Endothelial cell of umbilical vein (primary cell): ENCODE measurements around the gene FYB2. TPM values are rescaled to one million over a fixed set of nuclear protein-coding genes. Genes with fewer than 3 reads are reported as not detected.

Experiments
- BruUV-seq: library from RNA; stranded (reverse); fragments of 400-500 nt; replicated peaks from 2 replicates; lab custom pipeline; 2021; lab: Mats Ljungman, UMichigan
- CTCF ChIA-PET: fragments of 300-600, 350-600 bp; sonication (Branson Sonifier 250); formaldehyde crosslinking; loops from one replicate; lab custom pipeline; 2021; ENCODE audit warnings: antibody characterized with exemption, inconsistent platforms; lab: Charles Lee
- POLR2A ChIA-PET: fragments of 300-600, 350-600 bp; sonication (Branson Sonifier 250); formaldehyde crosslinking; loops from one replicate; lab custom pipeline; 2021; ENCODE audit warnings: antibody characterized with exemption, inconsistent platforms; lab: Charles Lee
- DNase-seq: peaks from one replicate; pipeline ENCODE4 v3.0.0-alpha.2; 2011; ENCODE audit warnings: low read depth, low spot score
- FAIRE-seq: peaks from 2 replicates; lab custom pipeline; 2011; peaks lifted over from hg19 to GRCh38; lab: Jason Lieb, UNC
- H2AFZ ChIP-seq: 2 replicates; pipeline ENCODE4 v1.6.0; 2012; ENCODE audit warnings: low read depth, low read length, control low read depth, inconsistent platforms
- H3K27ac ChIP-seq: 2 replicates; pipeline ENCODE4 v1.5.1; 2011; ENCODE audit warnings: low read depth, mild to moderate bottlenecking, control low read depth, low read length, moderate library complexity; ENCODE audit not compliant: insufficient read depth
- H3K27me3 ChIP-seq, 2 experiments: 2 replicates each; pipeline versions ENCODE4 v1.6.0 to v1.6.1; 2011; ENCODE audit warnings: low read length in 2 of 2, mixed read lengths in 1 of 2; ENCODE audit not compliant: control insufficient read depth in 2 of 2, insufficient read depth in 2 of 2
- H3K36me3 ChIP-seq, 2 experiments: 2 replicates in 1 of 2; 3 replicates in 1 of 2; pipeline ENCODE4 v1.5.1; 2011; ENCODE audit warnings: low read length in 2 of 2, mild to moderate bottlenecking in 1 of 2, moderate library complexity in 1 of 2; ENCODE audit not compliant: control insufficient read depth in 2 of 2, insufficient read depth in 2 of 2; ENCODE audit errors: extremely low read depth in 1 of 2
- H3K4me1 ChIP-seq: 3 replicates; pipeline ENCODE4 v1.5.1; 2011; ENCODE audit warnings: mild to moderate bottlenecking, low read length; ENCODE audit not compliant: control insufficient read depth, insufficient read depth; ENCODE audit errors: extremely low read depth
- H3K4me2 ChIP-seq: 2 replicates; pipeline ENCODE4 v1.6.1; 2011; ENCODE audit warnings: low read length, control low read depth, mixed read lengths; ENCODE audit not compliant: insufficient read depth
- H3K4me3 ChIP-seq, 3 experiments: fragments of 200-600 bp in 1 of 3; sonication (generic), shearing (Covaris generic) in 1 of 3; replicated peaks in 1 of 3; 2 replicates each; pipeline ENCODE4 v1.5.1; 2011 to 2016; ENCODE audit warnings: control low read depth in 3 of 3, low read length in 3 of 3, mild to moderate bottlenecking in 2 of 3, inconsistent platforms in 1 of 3, low read depth in 1 of 3, moderate library complexity in 1 of 3; ENCODE audit not compliant: insufficient read depth in 1 of 3
- H3K79me2 ChIP-seq: 2 replicates; pipeline ENCODE4 v1.6.0; 2012; ENCODE audit warnings: low read length, inconsistent platforms; ENCODE audit not compliant: control insufficient read depth, insufficient read depth
- H3K9ac ChIP-seq: replicated peaks from 2 replicates; pipeline ENCODE3; 2011; ENCODE audit warnings: low read length, control low read depth; ENCODE audit not compliant: insufficient read depth; ENCODE audit errors: extremely low read depth
- H3K9me1 ChIP-seq: replicated peaks from 3 replicates; pipeline ENCODE4 v1.6.0; 2011; ENCODE audit warnings: mild to moderate bottlenecking, low read length; ENCODE audit not compliant: control insufficient read depth, insufficient read depth; ENCODE audit errors: extremely low read depth
- H3K9me3 ChIP-seq: replicated peaks from 2 replicates; pipeline ENCODE4 v1.5.1; 2012; ENCODE audit warnings: low read length, inconsistent platforms; ENCODE audit not compliant: control insufficient read depth, insufficient read depth
- H4K20me1 ChIP-seq: replicated peaks from 2 replicates; pipeline ENCODE3; 2011; ENCODE audit warnings: mild to moderate bottlenecking, low read length; ENCODE audit not compliant: control insufficient read depth, insufficient read depth; ENCODE audit errors: extremely low read depth
- CTCF ChIP-seq, 2 donors: IDR thresholded peaks; 1 replicate in 1 of 2; 2 replicates in 1 of 2; pipeline ENCODE4 v1.5.1; 2011; ENCODE audit warnings: low read length in 2 of 2, mild to moderate bottlenecking in 2 of 2, moderate library complexity in 2 of 2, control low read depth in 1 of 2, inconsistent platforms in 1 of 2, low read depth in 1 of 2; ENCODE audit not compliant: insufficient read depth in 1 of 2; ENCODE audit errors: extremely low read depth in 1 of 2
- EZH2 ChIP-seq: IDR thresholded peaks from 2 replicates; pipeline ENCODE4 v1.6.1; 2012; ENCODE audit warnings: borderline replicate concordance, low read depth, mild to moderate bottlenecking, moderate library complexity, low read length, inconsistent platforms; ENCODE audit not compliant: severe bottlenecking
- FOS ChIP-seq: IDR thresholded peaks from 2 replicates; pipeline ENCODE4 v1.6.1; 2011; ENCODE audit warnings: mild to moderate bottlenecking, low read length, moderate library complexity, borderline replicate concordance; ENCODE audit not compliant: insufficient read depth
- GATA2 ChIP-seq: IDR thresholded peaks from 2 replicates; pipeline ENCODE4 v1.7.0; 2011; ENCODE audit warnings: low read depth, mild to moderate bottlenecking, moderate library complexity, mixed read lengths, low read length; ENCODE audit not compliant: insufficient read length, insufficient read depth
- JUN ChIP-seq: IDR thresholded peaks from 2 replicates; pipeline ENCODE4 v1.6.1; 2011; ENCODE audit warnings: borderline replicate concordance, low read depth; ENCODE audit not compliant: insufficient read length, insufficient read depth
- MAX ChIP-seq: IDR thresholded peaks from 2 replicates; pipeline ENCODE4 v1.6.1; 2011; ENCODE audit not compliant: insufficient read depth, insufficient read length
- MYC ChIP-seq: IDR thresholded peaks from one replicate; pipeline ENCODE4 v1.6.1; 2011; ENCODE audit warnings: mild to moderate bottlenecking, low read depth, low read length
- POLR2A ChIP-seq: IDR thresholded peaks from 2 replicates; pipeline ENCODE4 v1.6.1; 2012; ENCODE audit warnings: low read depth, mild to moderate bottlenecking, control low read depth, low read length
- POLR2AphosphoS5 ChIP-seq: IDR thresholded peaks from 2 replicates; pipeline ENCODE4 v1.6.1; 2012; ENCODE audit warnings: low read depth, mild to moderate bottlenecking, control low read depth, low read length, moderate library complexity; ENCODE audit not compliant: insufficient read depth
- dilution Hi-C: fragments of 300-500 bp; cut with MboI; formaldehyde crosslinking; loops from one replicate; pipeline ENCODE4 v1.15.0; 2019; ENCODE audit warnings: low sequenced_read_pairs; ENCODE audit not compliant: extremely low pct_ligation_motif_present
- intact Hi-C: fragments of 100-400 bp; cut with micrococcal nuclease; formaldehyde crosslinking; loops from one replicate; pipeline ENCODE4 v1.10.0; 2022
- polyA plus RNA-seq, 4 experiments: library from polyadenylated mRNA; depleted of rRNA in 3 of 4; stranded (reverse) in 3 of 4; unstranded in 1 of 4; fragments of >200 nt; gene quantifications; 2 replicates each; pipeline versions ENCODE4 v1.2.1 to v1.2.3, GENCODE V29; 2011 to 2012; ENCODE audit warnings: missing spikeins in 1 of 4
- total RNA-seq: library from RNA; stranded (reverse); gene quantifications from 2 replicates; pipeline ENCODE4 v1.2.3, GENCODE V29; 2021

The FYB2 gene
- total and polyA plus RNA-seq, 2 donors (not counting 3 experiments of a cell fraction or from before 2014, with no cell fraction given) = not detected

GRCh38 chr1:56850922-56851321, 31.7 kb upstream of the FYB2 start:
- intact Hi-C loops = no loop called here

More at GRCh38 chr1:56850922-56851321, 31.7 kb upstream of the FYB2 start:
- Histone ChIP-seq H2AFZ (no peak overlapping the region), H3K4me3 (no peak overlapping the region), H3K27me3 (no peaks in the 10 kb centered on the region), H3K4me1 (no peaks in the 10 kb centered on the region), H3K9me3 (no peaks in the 10 kb centered on the region), H3K4me2 (no peak overlapping the region), H3K79me2 (no peaks in the 10 kb centered on the region), H3K36me3 (no peaks in the 10 kb centered on the region), H3K9ac (no peak overlapping the region), H3K9me1 (no peaks in the 10 kb centered on the region), H3K27ac (no peak overlapping the region), H4K20me1 (no peaks in the 10 kb centered on the region)
- TF ChIP-seq POLR2AphosphoS5 = no peak
- TF ChIP-seq EZH2 = no peak
- TF ChIP-seq FOS = no peak
- no peak for TF ChIP-seq MYC
- TF ChIP-seq MAX = no peak
- TF ChIP-seq CTCF (IDR thresholded peaks at IDR 0.05; ENCODE audit: extremely low read depth in 1 of 2, insufficient read depth in 1 of 2, low read depth in 1 of 2, low read length in 2 of 2) = no peak
- no peak for TF ChIP-seq POLR2A
- TF ChIP-seq GATA2 = no peak
- no peak for TF ChIP-seq JUN
- no peak for FAIRE-seq
- ChIA-PET POLR2A (no interaction called here), CTCF (interaction anchor here (2.7 kb wide), 1 partner anchor 19 kb away, joined by 8 read pairs; no protein-coding TSS in a partner anchor)
- dilution Hi-C loops = no loop called here
- no TSS peak for BruUV-seq
- no peak for DNase-seq
